GM23338 (cell line): ENCODE measurements around the gene SIK2. TPM values are rescaled to one million over a fixed set of nuclear protein-coding genes. Genes with fewer than 3 reads are reported as not detected.

Source experiments
- CTCF ChIP-seq, 2 experiments: fragments of 200-600 bp in 1 of 2; sonication (generic) in 1 of 2; conservative IDR thresholded peaks; 2 replicates each; pipeline versions ENCODE4 v1.5.1 to v1.6.1; 2016 to 2017; ENCODE audit warnings: antibody characterized with exemption in 2 of 2, low read depth in 2 of 2, mild to moderate bottlenecking in 2 of 2, moderate library complexity in 1 of 2
- ETS1 ChIP-seq: IDR thresholded peaks from 2 replicates; pipeline ENCODE4 v1.6.1; 2016; ENCODE audit warnings: antibody characterized with exemption
- EZH2 ChIP-seq: fragments of 200-600 bp; sonication (generic); IDR thresholded peaks from one replicate; pipeline ENCODE4 v1.8.0; 2017; ENCODE audit warnings: antibody characterized with exemption, mild to moderate bottlenecking, low read depth; ENCODE audit not compliant: unreplicated experiment
- EZH2phosphoT487 ChIP-seq: fragments of 200-600 bp; sonication (generic); IDR thresholded peaks from one replicate; pipeline ENCODE4 v1.8.1; 2018; ENCODE audit warnings: antibody characterized with exemption; ENCODE audit not compliant: unreplicated experiment
- POLR2AphosphoS5 ChIP-seq: IDR thresholded peaks from 2 replicates; pipeline ENCODE4 v1.6.1; 2016; ENCODE audit warnings: antibody characterized with exemption, low read depth
- STAT1 ChIP-seq: IDR thresholded peaks from one replicate; pipeline ENCODE4 v1.6.1; 2016; ENCODE audit warnings: antibody characterized with exemption; ENCODE audit not compliant: unreplicated experiment
- ZNF114 ChIP-seq: fragments of 250-450 bp; sonication (Bioruptor Pico); IDR thresholded peaks from 2 replicates; pipeline ENCODE4 v1.5.0; 2020; ENCODE audit warnings: mild to moderate bottlenecking, moderate library complexity
- ZNF462 ChIP-seq: fragments of 250-450 bp; sonication (Bioruptor Pico); IDR thresholded peaks from 2 replicates; pipeline ENCODE4 v1.5.0; 2020; ENCODE audit warnings: mild to moderate bottlenecking, moderate library complexity
- polyA plus RNA-seq: library from polyadenylated mRNA; unstranded; fragments of >200 nt; fragmentation: Nextera tagmentation; extraction: Ambion mirVana; gene quantifications from 2 replicates; pipeline ENCODE4 v1.2.1, GENCODE V29; 2016
- total RNA-seq: library from RNA; depleted of rRNA; stranded (reverse); fragments of >200 nt; shearing (Covaris generic); gene quantifications from 2 replicates; pipeline ENCODE4 v1.2.3, GENCODE V29; 2014

SIK2 gene
- total and polyA plus RNA-seq, 2 experiments from 2014 or later, result 2.3 to 6.7 TPM

GRCh38 chr11:111729831-111730311 lies 127.6 kb downstream of the SIK2 start (continued):
- TF ChIP-seq ZNF462 (no peak), POLR2AphosphoS5 (no peak), CTCF (conservative IDR thresholded peaks at IDR 0.05; ENCODE audit: low read depth in 2 of 2) (no peak), ETS1 (no peak), EZH2 (no peak), STAT1 (no peak), EZH2phosphoT487 (no peak), ZNF114 (CRISPR knock-in tag) (no peak)
